Measurements from ENCODE around the gene FOSL1. TPM values are rescaled to one million over a fixed set of nuclear protein-coding genes. Genes with fewer than 3 reads are reported as not detected.
A peak's percentile ranks its signal among the peaks of the same experiment; 100 is the strongest.

FOSL1 gene
- total RNA-seq, 1 experiment from 2014 or later: 186 TPM

- BruUV-seq (replicated peaks): no TSS peak
- H3K9me3 ChIP-seq (ENCODE audit: control insufficient read depth, insufficient read depth, low read depth, low read length): no peaks in the 10 kb centered on the region
- no peaks in the 10 kb centered on the region for H3K36me3 ChIP-seq (ENCODE audit: control insufficient read depth, insufficient read depth, low read length)
- H3K27ac ChIP-seq (ENCODE audit: low read length): no peak overlapping the region
- ATAC-seq: no peak
- intact Hi-C loops (cut with micrococcal nuclease; ENCODE audit: unreplicated experiment) (no loop called here), in situ Hi-C loops (cut with HindIII; ENCODE audit: low pct_unique_long_range_greater_than_20kb, low sequenced_read_pairs) (no loop called here)
- no peaks in the 10 kb centered on the region for H3K27me3 ChIP-seq (ENCODE audit: control insufficient read depth, insufficient read depth, low read length)
- ChIA-PET POLR2A (interaction anchor here (1.5 to 2.1 kb wide), 2 partner anchors 9 to 11 kb away, joined by 7 to 9 read pairs; partner anchors contain the start of gene MUS81), CTCF (interaction anchor here (0.6 to 1.9 kb wide), 3 partner anchors 14 to 104 kb away, joined by 5 to 11 read pairs (median 10); partner anchors contain the start of gene FIBP)
- H3K4me1 ChIP-seq (ENCODE audit: control insufficient read depth, insufficient read depth, low read length): peaks cover 15% of the 10 kb centered on the region
- DNase-seq (ENCODE audit: low read depth, low spot score): no peak
- TF ChIP-seq REST (IDR thresholded peaks at IDR 0.05; ENCODE audit: insufficient read depth in 1 of 2, low read depth in 2 of 2, low read length in 1 of 2) (no peak), TCF7L2 (IDR thresholded peaks at IDR 0.05; ENCODE audit: low read depth, low read length) (no peak), POLR2AphosphoS5 (IDR thresholded peaks at IDR 0.05; ENCODE audit: low read depth, low read length) (no peak), SIN3A (IDR thresholded peaks at IDR 0.05; ENCODE audit: borderline replicate concordance, insufficient read depth, low read depth, low read length) (no peak), CTCF (IDR thresholded peaks at IDR 0.05) (no peak)
- no peak overlapping the region for H3K4me3 ChIP-seq (ENCODE audit: low read depth in 2 of 2, low read length in 2 of 2)
Observed at GRCh38 chr11:65870307-65870658, 29.9 kb downstream of the FOSL1 start.

- CTCF ChIA-PET: interaction anchor here (0.6 to 1.9 kb wide), 4 partner anchors 10 to 105 kb away, joined by 4 to 11 read pairs (median 8); partner anchors contain the start of genes FIBP and MUS81
- no peaks in the 10 kb centered on the region for H3K9me3 ChIP-seq (ENCODE audit: control insufficient read depth, insufficient read depth, low read depth, low read length)
- H3K27ac ChIP-seq (ENCODE audit: low read length): no peak overlapping the region
- DNase-seq (ENCODE audit: low read depth, low spot score) (no peak), ATAC-seq (0 out of 2 replicates have a peak, but pooled peaks have one; percentile 0)
- no peaks in the 10 kb centered on the region for H3K27me3 ChIP-seq (ENCODE audit: control insufficient read depth, insufficient read depth, low read length)
- no TSS peak for BruUV-seq (replicated peaks)
- in situ Hi-C loops (cut with HindIII; ENCODE audit: low pct_unique_long_range_greater_than_20kb, low sequenced_read_pairs): no loop called here
- H3K36me3 ChIP-seq (ENCODE audit: control insufficient read depth, insufficient read depth, low read length): no peaks in the 10 kb centered on the region
- H3K4me3 ChIP-seq (ENCODE audit: low read depth in 2 of 2, low read length in 2 of 2): no peak overlapping the region
- POLR2A ChIA-PET: interaction anchor here (1.4 to 2.1 kb wide), 3 partner anchors 9 to 19 kb away, joined by 6 to 9 read pairs (median 7); partner anchors contain the start of genes FIBP and MUS81
- peaks cover 15% of the 10 kb centered on the region for H3K4me1 ChIP-seq (ENCODE audit: control insufficient read depth, insufficient read depth, low read length)
- TF ChIP-seq SIN3A (IDR thresholded peaks at IDR 0.05; ENCODE audit: borderline replicate concordance, insufficient read depth, low read depth, low read length) (no peak), TCF7L2 (IDR thresholded peaks at IDR 0.05; ENCODE audit: low read depth, low read length) (no peak), REST (IDR thresholded peaks at IDR 0.05; ENCODE audit: insufficient read depth in 1 of 2, low read depth in 2 of 2, low read length in 1 of 2) (no peak), POLR2AphosphoS5 (IDR thresholded peaks at IDR 0.05; ENCODE audit: low read depth, low read length) (peak; percentile 32)
- intact Hi-C loops (cut with micrococcal nuclease; ENCODE audit: unreplicated experiment): no loop called here
Observed at GRCh38 chr11:65869643-65870306, 30.4 kb downstream of the FOSL1 start.
